GM12801 (cell line): ENCODE measurements around the gene DST.

Experiments
- TF ChIP-seq, protein P1 (sequence below): IDR thresholded peaks from one replicate; pipeline ENCODE4 v1.5.1; 2011; ENCODE audit warnings: control low read depth; ENCODE audit not compliant: insufficient read length; ENCODE audit errors: extremely low read depth

DST gene

DNA sequence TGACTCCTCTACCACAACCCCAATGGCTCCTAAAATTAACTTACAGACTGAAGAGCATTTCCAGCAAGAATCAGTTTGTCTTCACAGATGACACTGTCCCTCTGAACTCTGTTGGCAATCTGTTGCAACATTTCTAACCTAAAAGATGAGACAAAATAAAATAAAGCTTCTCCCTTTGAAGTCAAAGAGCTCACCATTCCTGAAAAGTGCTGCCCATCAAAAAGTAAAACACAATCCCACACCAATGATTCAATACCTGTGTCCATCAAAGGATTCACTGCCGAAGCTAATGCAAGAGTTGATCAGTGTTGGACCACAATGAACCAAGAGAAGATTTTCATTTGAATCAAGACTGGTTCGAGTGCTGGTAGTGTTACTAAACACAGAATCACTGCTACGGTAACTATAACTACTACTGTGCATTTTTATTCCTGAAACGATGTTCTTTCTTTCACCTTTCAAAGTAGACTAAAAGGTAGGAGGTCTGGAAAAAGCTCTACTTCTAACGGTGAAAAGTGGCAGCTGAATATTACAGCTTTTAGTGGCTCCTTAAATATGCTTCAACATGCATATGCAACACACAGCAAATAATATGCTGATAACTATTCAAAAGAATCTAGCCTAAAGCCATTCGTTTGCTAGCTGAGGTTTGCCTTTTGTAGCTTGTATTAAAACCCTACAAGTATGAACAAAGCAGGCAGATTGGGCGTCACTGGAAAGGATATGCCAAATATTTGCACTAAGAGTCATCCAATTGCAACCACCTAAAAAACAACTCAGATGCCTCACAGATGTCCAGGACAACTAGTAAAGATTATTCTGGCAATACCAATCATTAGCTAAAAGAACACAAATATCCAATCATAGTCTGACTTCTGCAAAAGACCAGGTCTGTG lies at the start of gene DST:
DST (minus strand) TSS at position 524 of the 896 bp plus-strand sequence.
- TF ChIP-seq, protein P1, sequence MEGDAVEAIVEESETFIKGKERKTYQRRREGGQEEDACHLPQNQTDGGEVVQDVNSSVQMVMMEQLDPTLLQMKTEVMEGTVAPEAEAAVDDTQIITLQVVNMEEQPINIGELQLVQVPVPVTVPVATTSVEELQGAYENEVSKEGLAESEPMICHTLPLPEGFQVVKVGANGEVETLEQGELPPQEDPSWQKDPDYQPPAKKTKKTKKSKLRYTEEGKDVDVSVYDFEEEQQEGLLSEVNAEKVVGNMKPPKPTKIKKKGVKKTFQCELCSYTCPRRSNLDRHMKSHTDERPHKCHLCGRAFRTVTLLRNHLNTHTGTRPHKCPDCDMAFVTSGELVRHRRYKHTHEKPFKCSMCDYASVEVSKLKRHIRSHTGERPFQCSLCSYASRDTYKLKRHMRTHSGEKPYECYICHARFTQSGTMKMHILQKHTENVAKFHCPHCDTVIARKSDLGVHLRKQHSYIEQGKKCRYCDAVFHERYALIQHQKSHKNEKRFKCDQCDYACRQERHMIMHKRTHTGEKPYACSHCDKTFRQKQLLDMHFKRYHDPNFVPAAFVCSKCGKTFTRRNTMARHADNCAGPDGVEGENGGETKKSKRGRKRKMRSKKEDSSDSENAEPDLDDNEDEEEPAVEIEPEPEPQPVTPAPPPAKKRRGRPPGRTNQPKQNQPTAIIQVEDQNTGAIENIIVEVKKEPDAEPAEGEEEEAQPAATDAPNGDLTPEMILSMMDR = no peak

DNA sequence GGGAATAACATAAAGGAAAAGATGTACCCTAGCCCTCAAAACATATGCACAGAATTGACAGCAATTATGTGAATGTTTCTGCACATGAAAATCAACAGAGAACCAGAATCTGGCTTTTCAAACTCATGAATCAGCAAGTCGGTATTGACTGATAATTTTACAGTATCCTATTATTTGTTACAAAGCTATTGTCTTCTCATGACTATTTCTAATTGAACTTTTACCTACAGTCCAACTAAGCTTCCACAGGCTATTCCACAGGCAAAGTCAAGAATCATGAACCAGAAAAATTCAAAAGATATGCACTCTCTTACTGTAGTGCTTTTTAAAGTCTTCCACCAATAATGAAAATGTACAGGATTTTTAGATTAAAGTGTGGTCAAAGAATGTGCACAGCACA lies 49.1 kb upstream of the DST start:
- TF ChIP-seq, protein P1 = no peak

DNA sequence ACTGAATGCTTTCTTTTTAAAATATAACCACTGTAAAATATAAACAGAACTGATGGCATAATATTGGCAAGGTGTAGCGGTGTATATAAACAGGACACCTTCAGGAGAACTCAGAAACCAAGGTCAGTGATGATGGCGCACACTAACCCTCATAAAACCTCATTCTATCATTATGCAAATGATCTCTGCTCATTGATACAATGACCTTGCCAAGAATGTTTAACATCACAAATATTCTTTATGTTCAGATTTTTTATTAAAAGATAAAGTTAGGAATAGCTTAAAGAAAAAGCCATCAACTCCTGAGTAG lies 48.6 kb upstream of the DST start:
- TF ChIP-seq, protein P1 = no peak

DNA sequence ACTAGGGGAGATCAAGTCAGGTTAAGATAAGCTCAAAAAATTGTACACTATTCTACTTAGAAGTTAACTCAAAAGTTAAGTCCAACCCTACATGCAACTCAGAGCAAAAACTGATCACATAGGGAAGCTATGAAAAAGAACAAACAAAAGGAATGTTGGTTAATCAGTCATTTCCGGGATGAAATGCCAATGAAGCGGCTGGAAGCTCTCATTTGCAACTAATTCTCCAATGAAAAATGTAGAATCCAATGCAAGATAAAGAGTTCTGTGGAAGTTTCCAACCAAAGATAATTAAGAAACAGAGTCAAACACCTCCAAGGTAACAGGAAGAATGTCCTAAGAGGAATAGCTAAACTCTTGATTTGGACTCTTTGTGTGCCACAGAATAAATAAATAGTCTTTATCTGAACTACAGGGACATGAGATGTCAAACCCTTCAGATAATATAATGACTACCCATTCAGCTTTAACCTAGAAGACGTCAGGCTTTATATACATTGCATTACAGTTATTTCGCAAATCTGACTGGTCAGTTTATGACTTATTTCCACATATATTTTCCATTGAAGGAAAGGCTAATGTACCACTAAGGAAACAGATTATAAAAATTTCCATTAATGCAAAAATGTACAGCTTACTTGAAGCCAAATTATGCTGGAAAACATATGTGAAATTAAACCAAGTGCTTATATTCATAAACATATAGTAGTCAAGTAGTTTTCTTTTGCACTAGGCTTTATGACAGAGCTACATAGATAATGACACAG lies 48.0 kb upstream of the DST start:
- TF ChIP-seq, protein P1 = no peak

DNA sequence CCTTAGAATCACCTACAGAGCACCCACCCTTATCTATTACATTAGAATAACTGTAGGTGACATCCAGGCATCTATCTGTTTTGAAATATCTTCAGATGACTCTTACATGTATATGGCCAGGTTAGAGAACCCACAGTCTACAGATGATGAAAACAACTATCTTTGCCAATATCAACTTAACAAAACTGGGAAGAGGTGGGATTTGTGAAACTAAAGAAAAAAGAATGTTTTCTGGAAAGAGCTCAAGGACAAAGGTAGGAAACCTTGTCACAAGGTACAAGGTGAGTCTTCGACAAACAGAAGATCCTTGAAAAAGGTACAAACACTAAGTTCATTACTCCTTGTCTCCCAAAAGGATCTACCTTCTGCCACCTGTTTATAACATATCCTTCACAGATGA lies 47.0 kb upstream of the DST start:
- TF ChIP-seq, protein P1 = no peak

DNA sequence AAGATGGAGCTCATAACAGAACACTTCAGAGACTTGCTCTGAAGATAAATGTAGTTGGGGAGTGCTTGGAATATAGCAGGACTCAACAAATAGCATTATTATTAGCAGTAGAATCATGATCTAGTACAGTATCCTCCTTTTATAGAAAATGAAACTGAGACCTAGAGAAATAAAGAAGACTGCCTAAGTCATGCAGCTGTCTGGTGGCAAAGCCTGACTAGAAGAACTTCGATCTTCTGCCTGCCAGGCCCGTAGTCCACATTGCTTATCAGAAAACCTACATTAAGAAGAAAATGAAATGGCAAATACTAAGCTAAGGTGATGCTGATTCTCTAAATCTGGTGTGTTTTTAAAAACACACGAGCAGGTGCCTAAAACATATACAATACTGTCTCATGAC lies 46.4 kb upstream of the DST start:
- TF ChIP-seq, protein P1 = no peak

DNA sequence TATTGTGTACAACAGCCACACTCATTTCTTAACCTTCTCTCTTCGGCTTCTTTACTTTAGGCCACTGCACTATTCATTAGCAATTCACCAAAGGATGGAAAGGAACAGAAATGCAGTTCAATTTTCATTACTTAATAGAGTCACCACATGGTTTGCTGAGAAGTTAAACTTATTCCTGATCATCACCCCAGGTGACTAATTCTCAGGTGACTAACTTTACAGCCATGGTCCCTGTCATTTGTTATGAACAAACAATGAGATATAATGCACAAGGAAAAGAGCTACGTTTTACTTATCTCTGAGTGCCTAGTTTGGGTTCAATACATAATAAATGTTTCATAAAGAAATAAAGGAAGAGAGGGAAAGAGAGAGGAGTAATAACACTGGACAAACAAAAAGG lies 45.8 kb upstream of the DST start:
- TF ChIP-seq, protein P1 = no peak
